ENCODE results near the gene TAOK1. TPM values are rescaled to one million over a fixed set of nuclear protein-coding genes. Genes with fewer than 3 reads are reported as not detected.

The TAOK1 gene
- total and polyA plus RNA-seq, 2 experiments from 2014 or later = 5.8 to 43.1 TPM

GRCh38 chr17:29368926-29369325 is 21.2 kb upstream of the TAOK1 start:
- no peak for TF ChIP-seq CTCF (IDR thresholded peaks at IDR 0.05; ENCODE audit: low read depth, low read length)
- DNase-seq (ENCODE audit: low read depth in 1 of 2, low spot score in 1 of 2) = peak; percentile 35 to 73
- no peaks in the 10 kb centered on the region for H3K9me3 ChIP-seq (ENCODE audit: low read depth)
- H3K4me1 ChIP-seq (ENCODE audit: low read depth) = peaks cover 7% of the 10 kb centered on the region
- no peak overlapping the region for H3K4me3 ChIP-seq
- no peaks in the 10 kb centered on the region for H3K36me3 ChIP-seq
- H3K27ac ChIP-seq = peak overlapping the region; percentile 75
- no peaks in the 10 kb centered on the region for H3K27me3 ChIP-seq

GRCh38 chr17:29369831-29370735 is 20.1 kb upstream of the TAOK1 start:
- H3K4me3 ChIP-seq = peak overlapping the region; percentile 17
- peaks cover 7% of the 10 kb centered on the region for H3K4me1 ChIP-seq (ENCODE audit: low read depth)
- peak; percentile 83 to 87 for DNase-seq (ENCODE audit: low read depth in 1 of 2, low spot score in 1 of 2)

GRCh38 chr17:29376667-29377270 is 13.4 kb upstream of the TAOK1 start:
- DNase-seq (ENCODE audit: low read depth in 1 of 2, low spot score in 1 of 2) = peak; percentile 56 to 91
- H3K9me3 ChIP-seq (ENCODE audit: low read depth) = no peaks in the 10 kb centered on the region
- no peaks in the 10 kb centered on the region for H3K27me3 ChIP-seq
- peaks cover 3% of the 10 kb centered on the region for H3K4me1 ChIP-seq (ENCODE audit: low read depth)
- TF ChIP-seq CTCF (IDR thresholded peaks at IDR 0.05; ENCODE audit: low read depth, low read length) = no peak
- H3K27ac ChIP-seq = peak overlapping the region; percentile 12
- no peaks in the 10 kb centered on the region for H3K36me3 ChIP-seq
- no peak overlapping the region for H3K4me3 ChIP-seq

More at GRCh38 chr17:29369831-29370735, 20.1 kb upstream of the TAOK1 start:
- H3K27ac ChIP-seq = peak overlapping the region; percentile 75
- peak; percentile 62 for TF ChIP-seq CTCF (IDR thresholded peaks at IDR 0.05; ENCODE audit: low read depth, low read length)
- no peaks in the 10 kb centered on the region for H3K27me3 ChIP-seq
- no peaks in the 10 kb centered on the region for H3K9me3 ChIP-seq (ENCODE audit: low read depth)
- no peaks in the 10 kb centered on the region for H3K36me3 ChIP-seq

- H3K4me1 ChIP-seq (ENCODE audit: low read depth) = peaks cover 3% of the 10 kb centered on the region
- TF ChIP-seq CTCF (IDR thresholded peaks at IDR 0.05; ENCODE audit: low read depth, low read length) = no peak
Observed at GRCh38 chr17:29378500-29378899, 11.7 kb upstream of the TAOK1 start.

GRCh38 chr17:29379084-29379991 is 10.8 kb upstream of the TAOK1 start:
- peak in 1 of 2 donors; percentile 33 for DNase-seq (ENCODE audit: low read depth in 1 of 2, low spot score in 1 of 2)
- Histone ChIP-seq H3K4me1 (ENCODE audit: low read depth) (peaks cover 3% of the 10 kb centered on the region), H3K27ac (no peak overlapping the region), H3K27me3 (no peaks in the 10 kb centered on the region), H3K9me3 (ENCODE audit: low read depth) (no peaks in the 10 kb centered on the region), H3K4me3 (no peak overlapping the region), H3K36me3 (no peaks in the 10 kb centered on the region)
- no peak for TF ChIP-seq CTCF (IDR thresholded peaks at IDR 0.05; ENCODE audit: low read depth, low read length)

More at GRCh38 chr17:29378500-29378899, 11.7 kb upstream of the TAOK1 start:
- no peaks in the 10 kb centered on the region for H3K9me3 ChIP-seq (ENCODE audit: low read depth)
- DNase-seq (ENCODE audit: low read depth in 1 of 2, low spot score in 1 of 2) = no peak
- no peaks in the 10 kb centered on the region for H3K27me3 ChIP-seq
- no peaks in the 10 kb centered on the region for H3K36me3 ChIP-seq
- no peak overlapping the region for H3K4me3 ChIP-seq
- no peak overlapping the region for H3K27ac ChIP-seq

Data from cardiac muscle cell (in vitro differentiated cells and primary cell).